Measurements from ENCODE around the gene TTLL4. TPM values are rescaled to one million over a fixed set of nuclear protein-coding genes. Genes with fewer than 3 reads are reported as not detected.

TTLL4 gene
- total and polyA plus RNA-seq, 2 of the 8 experiments (the other 6 are each of a cell fraction or from before 2014, with no cell fraction given): 71.1 to 105 TPM

DNA sequence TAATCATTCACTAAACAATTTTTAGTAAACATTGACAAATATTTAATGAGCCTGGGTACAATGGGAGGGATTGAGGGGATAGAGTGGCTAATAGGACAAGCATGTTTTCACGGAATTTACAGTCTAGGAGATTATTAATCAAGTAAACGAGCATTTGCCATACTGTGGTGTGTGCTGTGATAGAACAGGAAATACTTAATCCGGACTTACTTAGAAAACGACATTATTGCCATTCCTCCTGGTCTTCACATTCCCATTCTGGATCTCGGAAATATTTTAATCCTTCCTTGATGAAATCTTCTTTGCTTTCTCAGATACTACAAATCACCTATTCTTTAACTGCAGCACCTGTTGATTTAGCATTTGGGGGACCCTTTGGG, 905 bp downstream of the TTLL4 start (continued):
- TF ChIP-seq, protein P1, sequence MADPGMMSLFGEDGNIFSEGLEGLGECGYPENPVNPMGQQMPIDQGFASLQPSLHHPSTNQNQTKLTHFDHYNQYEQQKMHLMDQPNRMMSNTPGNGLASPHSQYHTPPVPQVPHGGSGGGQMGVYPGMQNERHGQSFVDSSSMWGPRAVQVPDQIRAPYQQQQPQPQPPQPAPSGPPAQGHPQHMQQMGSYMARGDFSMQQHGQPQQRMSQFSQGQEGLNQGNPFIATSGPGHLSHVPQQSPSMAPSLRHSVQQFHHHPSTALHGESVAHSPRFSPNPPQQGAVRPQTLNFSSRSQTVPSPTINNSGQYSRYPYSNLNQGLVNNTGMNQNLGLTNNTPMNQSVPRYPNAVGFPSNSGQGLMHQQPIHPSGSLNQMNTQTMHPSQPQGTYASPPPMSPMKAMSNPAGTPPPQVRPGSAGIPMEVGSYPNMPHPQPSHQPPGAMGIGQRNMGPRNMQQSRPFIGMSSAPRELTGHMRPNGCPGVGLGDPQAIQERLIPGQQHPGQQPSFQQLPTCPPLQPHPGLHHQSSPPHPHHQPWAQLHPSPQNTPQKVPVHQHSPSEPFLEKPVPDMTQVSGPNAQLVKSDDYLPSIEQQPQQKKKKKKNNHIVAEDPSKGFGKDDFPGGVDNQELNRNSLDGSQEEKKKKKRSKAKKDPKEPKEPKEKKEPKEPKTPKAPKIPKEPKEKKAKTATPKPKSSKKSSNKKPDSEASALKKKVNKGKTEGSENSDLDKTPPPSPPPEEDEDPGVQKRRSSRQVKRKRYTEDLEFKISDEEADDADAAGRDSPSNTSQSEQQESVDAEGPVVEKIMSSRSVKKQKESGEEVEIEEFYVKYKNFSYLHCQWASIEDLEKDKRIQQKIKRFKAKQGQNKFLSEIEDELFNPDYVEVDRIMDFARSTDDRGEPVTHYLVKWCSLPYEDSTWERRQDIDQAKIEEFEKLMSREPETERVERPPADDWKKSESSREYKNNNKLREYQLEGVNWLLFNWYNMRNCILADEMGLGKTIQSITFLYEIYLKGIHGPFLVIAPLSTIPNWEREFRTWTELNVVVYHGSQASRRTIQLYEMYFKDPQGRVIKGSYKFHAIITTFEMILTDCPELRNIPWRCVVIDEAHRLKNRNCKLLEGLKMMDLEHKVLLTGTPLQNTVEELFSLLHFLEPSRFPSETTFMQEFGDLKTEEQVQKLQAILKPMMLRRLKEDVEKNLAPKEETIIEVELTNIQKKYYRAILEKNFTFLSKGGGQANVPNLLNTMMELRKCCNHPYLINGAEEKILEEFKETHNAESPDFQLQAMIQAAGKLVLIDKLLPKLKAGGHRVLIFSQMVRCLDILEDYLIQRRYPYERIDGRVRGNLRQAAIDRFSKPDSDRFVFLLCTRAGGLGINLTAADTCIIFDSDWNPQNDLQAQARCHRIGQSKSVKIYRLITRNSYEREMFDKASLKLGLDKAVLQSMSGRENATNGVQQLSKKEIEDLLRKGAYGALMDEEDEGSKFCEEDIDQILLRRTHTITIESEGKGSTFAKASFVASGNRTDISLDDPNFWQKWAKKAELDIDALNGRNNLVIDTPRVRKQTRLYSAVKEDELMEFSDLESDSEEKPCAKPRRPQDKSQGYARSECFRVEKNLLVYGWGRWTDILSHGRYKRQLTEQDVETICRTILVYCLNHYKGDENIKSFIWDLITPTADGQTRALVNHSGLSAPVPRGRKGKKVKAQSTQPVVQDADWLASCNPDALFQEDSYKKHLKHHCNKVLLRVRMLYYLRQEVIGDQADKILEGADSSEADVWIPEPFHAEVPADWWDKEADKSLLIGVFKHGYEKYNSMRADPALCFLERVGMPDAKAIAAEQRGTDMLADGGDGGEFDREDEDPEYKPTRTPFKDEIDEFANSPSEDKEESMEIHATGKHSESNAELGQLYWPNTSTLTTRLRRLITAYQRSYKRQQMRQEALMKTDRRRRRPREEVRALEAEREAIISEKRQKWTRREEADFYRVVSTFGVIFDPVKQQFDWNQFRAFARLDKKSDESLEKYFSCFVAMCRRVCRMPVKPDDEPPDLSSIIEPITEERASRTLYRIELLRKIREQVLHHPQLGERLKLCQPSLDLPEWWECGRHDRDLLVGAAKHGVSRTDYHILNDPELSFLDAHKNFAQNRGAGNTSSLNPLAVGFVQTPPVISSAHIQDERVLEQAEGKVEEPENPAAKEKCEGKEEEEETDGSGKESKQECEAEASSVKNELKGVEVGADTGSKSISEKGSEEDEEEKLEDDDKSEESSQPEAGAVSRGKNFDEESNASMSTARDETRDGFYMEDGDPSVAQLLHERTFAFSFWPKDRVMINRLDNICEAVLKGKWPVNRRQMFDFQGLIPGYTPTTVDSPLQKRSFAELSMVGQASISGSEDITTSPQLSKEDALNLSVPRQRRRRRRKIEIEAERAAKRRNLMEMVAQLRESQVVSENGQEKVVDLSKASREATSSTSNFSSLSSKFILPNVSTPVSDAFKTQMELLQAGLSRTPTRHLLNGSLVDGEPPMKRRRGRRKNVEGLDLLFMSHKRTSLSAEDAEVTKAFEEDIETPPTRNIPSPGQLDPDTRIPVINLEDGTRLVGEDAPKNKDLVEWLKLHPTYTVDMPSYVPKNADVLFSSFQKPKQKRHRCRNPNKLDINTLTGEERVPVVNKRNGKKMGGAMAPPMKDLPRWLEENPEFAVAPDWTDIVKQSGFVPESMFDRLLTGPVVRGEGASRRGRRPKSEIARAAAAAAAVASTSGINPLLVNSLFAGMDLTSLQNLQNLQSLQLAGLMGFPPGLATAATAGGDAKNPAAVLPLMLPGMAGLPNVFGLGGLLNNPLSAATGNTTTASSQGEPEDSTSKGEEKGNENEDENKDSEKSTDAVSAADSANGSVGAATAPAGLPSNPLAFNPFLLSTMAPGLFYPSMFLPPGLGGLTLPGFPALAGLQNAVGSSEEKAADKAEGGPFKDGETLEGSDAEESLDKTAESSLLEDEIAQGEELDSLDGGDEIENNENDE (IDR thresholded peaks at IDR 0.05; ENCODE audit: insufficient replicate concordance, low read length): no peak
- TF ChIP-seq YY1 (IDR thresholded peaks at IDR 0.05; ENCODE audit: low read depth, low read length): no peak
- TF ChIP-seq CBX5 (IDR thresholded peaks at IDR 0.05; ENCODE audit: low read depth, low read length): no peak
- no peak for TF ChIP-seq HDAC2 (IDR thresholded peaks at IDR 0.05; ENCODE audit: borderline replicate concordance in 1 of 2, low read depth in 2 of 2, low read length in 2 of 2)

All from H1 (cell line).